Osteocyte (in vitro differentiated cells): Measurements from ENCODE around the gene MCTP1. TPM values are rescaled to one million over a fixed set of nuclear protein-coding genes. Genes with fewer than 3 reads are reported as not detected.

Experiments
- DNase-seq: peaks from one replicate; pipeline ENCODE4 v3.0.0; 2021; ENCODE audit warnings: mixed read lengths; ENCODE audit not compliant: unreplicated experiment; ENCODE audit errors: extremely low spot score
- H3K27ac Mint-ChIP-seq: one replicate; pipeline ENCODE4 v1.8.0; 2021; ENCODE audit warnings: mild to moderate bottlenecking, mixed read lengths; ENCODE audit not compliant: unreplicated experiment
- H3K27me3 Mint-ChIP-seq: one replicate; pipeline ENCODE4 v1.8.0; 2021; ENCODE audit warnings: mixed read lengths; ENCODE audit not compliant: unreplicated experiment
- H3K36me3 Mint-ChIP-seq: one replicate; pipeline ENCODE4 v1.8.0; 2021; ENCODE audit warnings: mixed read lengths; ENCODE audit not compliant: unreplicated experiment
- H3K4me1 Mint-ChIP-seq: one replicate; pipeline ENCODE4 v1.8.0; 2021; ENCODE audit warnings: mixed read lengths; ENCODE audit not compliant: unreplicated experiment
- H3K4me3 Mint-ChIP-seq: one replicate; pipeline ENCODE4 v1.8.0; 2021; ENCODE audit warnings: mild to moderate bottlenecking, moderate library complexity, mixed read lengths; ENCODE audit not compliant: unreplicated experiment
- H3K9me3 Mint-ChIP-seq: one replicate; pipeline ENCODE4 v1.8.0; 2021; ENCODE audit warnings: mixed read lengths; ENCODE audit not compliant: unreplicated experiment
- CTCF ChIP-seq: fragments of 200-600 bp; sonication (generic); IDR thresholded peaks from 2 replicates; pipeline ENCODE4 v1.5.0; 2021; ENCODE audit warnings: antibody characterized with exemption, mild to moderate bottlenecking, moderate library complexity
- total RNA-seq: library from RNA; stranded (reverse); gene quantifications from 2 replicates; pipeline ENCODE4 v1.2.1, GENCODE V29; 2021

Gene MCTP1
- total RNA-seq, 1 donor from 2014 or later, result 0.67 TPM

GRCh38 chr5:95022967-95023695 is 261.8 kb downstream of the MCTP1 start:
- Mint-ChIP-seq H3K36me3 (no peaks in the 10 kb centered on the region), H3K4me1 (no peaks in the 10 kb centered on the region), H3K27me3 (peaks cover 16% of the 10 kb centered on the region), H3K9me3 (no peaks in the 10 kb centered on the region), H3K4me3 (no peak overlapping the region), H3K27ac (no peak overlapping the region)
- TF ChIP-seq CTCF, result no peak
- DNase-seq, result no peak

- H3K27ac Mint-ChIP-seq, result no peak overlapping the region
- no peaks in the 10 kb centered on the region for H3K4me1 Mint-ChIP-seq
- H3K9me3 Mint-ChIP-seq, result no peaks in the 10 kb centered on the region
- no peak for DNase-seq
- no peak for TF ChIP-seq CTCF
- H3K36me3 Mint-ChIP-seq, result no peaks in the 10 kb centered on the region
- peaks cover 16% of the 10 kb centered on the region for H3K27me3 Mint-ChIP-seq
- H3K4me3 Mint-ChIP-seq, result no peak overlapping the region
Observed at GRCh38 chr5:95020345-95020744, 264.5 kb downstream of the MCTP1 start.

DNA sequence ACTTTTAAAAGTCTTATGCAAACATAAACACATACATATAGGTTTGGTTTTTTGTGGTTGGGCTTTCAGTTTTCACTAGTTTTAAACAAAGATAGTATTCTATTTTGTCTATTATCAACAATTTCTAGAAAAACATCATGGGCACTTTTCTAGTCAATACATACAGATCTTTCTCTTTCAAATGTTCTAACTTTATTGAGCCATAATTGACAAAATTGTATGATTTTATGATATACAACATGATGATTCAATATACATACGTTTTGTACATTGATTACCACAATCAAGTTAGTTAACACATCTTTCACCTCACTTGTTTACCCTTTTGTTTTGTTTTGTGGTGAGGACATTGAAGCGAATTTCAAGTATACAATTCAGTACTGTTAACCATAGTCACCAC is 265.9 kb downstream of the MCTP1 start:
- H3K27me3 Mint-ChIP-seq, result peaks cover 14% of the 10 kb centered on the region
- no peak for DNase-seq
- no peak for TF ChIP-seq CTCF
- H3K36me3 Mint-ChIP-seq, result no peaks in the 10 kb centered on the region
- no peak overlapping the region for H3K27ac Mint-ChIP-seq
- H3K4me3 Mint-ChIP-seq, result no peak overlapping the region
- no peaks in the 10 kb centered on the region for H3K9me3 Mint-ChIP-seq
- no peaks in the 10 kb centered on the region for H3K4me1 Mint-ChIP-seq

GRCh38 chr5:95018511-95018910 is 266.4 kb downstream of the MCTP1 start:
- Mint-ChIP-seq H3K27me3 (peaks cover 14% of the 10 kb centered on the region), H3K9me3 (no peaks in the 10 kb centered on the region), H3K4me3 (no peak overlapping the region), H3K4me1 (no peaks in the 10 kb centered on the region), H3K36me3 (no peaks in the 10 kb centered on the region), H3K27ac (no peak overlapping the region)
- TF ChIP-seq CTCF, result no peak
- no peak for DNase-seq

DNA sequence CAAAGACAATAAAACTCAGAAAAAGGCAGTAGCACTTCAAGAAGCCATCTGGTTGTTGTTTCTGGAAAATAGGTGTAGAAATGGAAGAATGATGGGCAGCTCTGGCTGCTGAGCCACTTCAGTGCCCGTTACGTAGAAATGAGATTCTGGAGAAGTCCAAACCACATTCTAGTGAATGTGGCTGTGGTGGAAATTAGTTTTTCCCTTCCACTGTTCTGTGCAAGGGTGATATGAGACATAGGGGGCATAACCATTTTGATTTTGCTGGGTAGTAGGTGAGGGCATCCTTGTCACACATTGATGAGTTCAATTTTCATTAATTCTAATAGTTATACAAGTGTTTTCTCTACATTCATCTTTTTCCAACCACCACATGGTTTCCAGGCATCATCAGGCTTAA is 275.1 kb downstream of the MCTP1 start:
- H3K27ac Mint-ChIP-seq, result no peak overlapping the region
- no peak for DNase-seq
- no peaks in the 10 kb centered on the region for H3K9me3 Mint-ChIP-seq
- no peaks in the 10 kb centered on the region for H3K4me1 Mint-ChIP-seq
- H3K36me3 Mint-ChIP-seq, result no peaks in the 10 kb centered on the region
- TF ChIP-seq CTCF, result no peak
- H3K27me3 Mint-ChIP-seq, result peaks cover 4% of the 10 kb centered on the region
- H3K4me3 Mint-ChIP-seq, result no peak overlapping the region
